Activated B cell treated with CpG ODN at 0.5 μM for 24 hours (primary cell): ENCODE results near the gene ENTREP1. TPM values are rescaled to one million over a fixed set of nuclear protein-coding genes. Genes with fewer than 3 reads are reported as not detected.

ENCODE experiments used
- ATAC-seq: fragments of 200-7000 bp; cut with Tn5 transposase; one replicate; pipeline ENCODE4 v1.10.0; 2021; ENCODE audit warnings: low read depth, mild to moderate bottlenecking, moderate library complexity
- CTCF ChIA-PET: fragments of 350-600 bp; sonication (Branson Sonifier 250); formaldehyde crosslinking; loops from one replicate; lab custom pipeline; 2021; ENCODE audit warnings: antibody characterized with exemption; lab: Charles Lee
- POLR2A ChIA-PET: fragments of 350-600 bp; sonication (Branson Sonifier 250); formaldehyde crosslinking; loops from one replicate; lab custom pipeline; 2021; ENCODE audit warnings: antibody characterized with exemption; lab: Charles Lee
- DNase-seq: peaks from one replicate; pipeline ENCODE4 v3.0.0; 2022
- H3K27ac Mint-ChIP-seq: one replicate; pipeline ENCODE4 v1.8.0; 2020; ENCODE audit warnings: mixed read lengths
- H3K27me3 Mint-ChIP-seq: one replicate; pipeline ENCODE4 v1.8.0; 2021; ENCODE audit warnings: mixed read lengths
- H3K36me3 Mint-ChIP-seq: one replicate; pipeline ENCODE4 v1.8.0; 2021; ENCODE audit warnings: low read depth, mixed read lengths
- H3K4me1 Mint-ChIP-seq: one replicate; pipeline ENCODE4 v1.8.0; 2021; ENCODE audit warnings: mixed read lengths
- H3K4me3 Mint-ChIP-seq: one replicate; pipeline ENCODE4 v1.8.0; 2020; ENCODE audit warnings: mild to moderate bottlenecking, mixed read lengths
- H3K9me3 Mint-ChIP-seq: one replicate; pipeline ENCODE4 v1.8.0; 2020; ENCODE audit warnings: mixed read lengths
- intact Hi-C: fragments of 100-400 bp; cut with micrococcal nuclease; formaldehyde crosslinking; loops from one replicate; pipeline ENCODE4 v1.15.1; 2024
- total RNA-seq: library from RNA; stranded (reverse); gene quantifications from 2 replicates; pipeline ENCODE4 v1.2.3, GENCODE V29; 2022
- TF ChIP-seq, protein P1 (sequence below): fragments of 200-600 bp; IDR thresholded peaks from one replicate; pipeline ENCODE4 v1.8.0; 2022; ENCODE audit warnings: antibody characterized with exemption, mild to moderate bottlenecking

The ENTREP1 gene
- total RNA-seq, 1 donor from 2014 or later = not detected

GRCh38 chr9:69363191-69363590, 38.2 kb downstream of the ENTREP1 start:
- ATAC-seq (no peak), DNase-seq (no peak)
- Mint-ChIP-seq H3K27me3 (peaks cover 4% of the 10 kb centered on the region), H3K36me3 (no peaks in the 10 kb centered on the region), H3K27ac (no peak overlapping the region), H3K9me3 (peaks cover 1% of the 10 kb centered on the region), H3K4me1 (no peaks in the 10 kb centered on the region), H3K4me3 (no peak overlapping the region)
- POLR2A ChIA-PET = no interaction called here
- intact Hi-C loops = no loop called here
- TF ChIP-seq, protein P1, sequence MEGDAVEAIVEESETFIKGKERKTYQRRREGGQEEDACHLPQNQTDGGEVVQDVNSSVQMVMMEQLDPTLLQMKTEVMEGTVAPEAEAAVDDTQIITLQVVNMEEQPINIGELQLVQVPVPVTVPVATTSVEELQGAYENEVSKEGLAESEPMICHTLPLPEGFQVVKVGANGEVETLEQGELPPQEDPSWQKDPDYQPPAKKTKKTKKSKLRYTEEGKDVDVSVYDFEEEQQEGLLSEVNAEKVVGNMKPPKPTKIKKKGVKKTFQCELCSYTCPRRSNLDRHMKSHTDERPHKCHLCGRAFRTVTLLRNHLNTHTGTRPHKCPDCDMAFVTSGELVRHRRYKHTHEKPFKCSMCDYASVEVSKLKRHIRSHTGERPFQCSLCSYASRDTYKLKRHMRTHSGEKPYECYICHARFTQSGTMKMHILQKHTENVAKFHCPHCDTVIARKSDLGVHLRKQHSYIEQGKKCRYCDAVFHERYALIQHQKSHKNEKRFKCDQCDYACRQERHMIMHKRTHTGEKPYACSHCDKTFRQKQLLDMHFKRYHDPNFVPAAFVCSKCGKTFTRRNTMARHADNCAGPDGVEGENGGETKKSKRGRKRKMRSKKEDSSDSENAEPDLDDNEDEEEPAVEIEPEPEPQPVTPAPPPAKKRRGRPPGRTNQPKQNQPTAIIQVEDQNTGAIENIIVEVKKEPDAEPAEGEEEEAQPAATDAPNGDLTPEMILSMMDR = no peak
- CTCF ChIA-PET = no interaction called here

- DNase-seq (no peak), ATAC-seq (no peak)
- POLR2A ChIA-PET = no interaction called here
- Mint-ChIP-seq H3K4me3 (no peak overlapping the region), H3K9me3 (peaks cover 6% of the 10 kb centered on the region), H3K27me3 (peaks cover 11% of the 10 kb centered on the region), H3K27ac (no peak overlapping the region), H3K4me1 (no peaks in the 10 kb centered on the region), H3K36me3 (no peaks in the 10 kb centered on the region)
- CTCF ChIA-PET = interaction anchor here (0.6 kb wide), 1 partner anchor 140 kb away, joined by 3 read pairs; no protein-coding TSS in a partner anchor
- intact Hi-C loops = no loop called here
- TF ChIP-seq, protein P1 = no peak
Observed at GRCh38 chr9:69364510-69365150, 39.6 kb downstream of the ENTREP1 start.

GRCh38 chr9:69370430-69370829, 45.4 kb downstream of the ENTREP1 start:
- DNase-seq = no peak
- intact Hi-C loops = no loop called here
- H3K4me1 Mint-ChIP-seq = no peaks in the 10 kb centered on the region
- peaks cover 13% of the 10 kb centered on the region for H3K27me3 Mint-ChIP-seq
- H3K27ac Mint-ChIP-seq = no peak overlapping the region
- TF ChIP-seq, protein P1 = no peak
- no peak overlapping the region for H3K4me3 Mint-ChIP-seq
- H3K36me3 Mint-ChIP-seq = no peaks in the 10 kb centered on the region
- POLR2A ChIA-PET = no interaction called here
- CTCF ChIA-PET = no interaction called here
- ATAC-seq = no peak
- peaks cover 6% of the 10 kb centered on the region for H3K9me3 Mint-ChIP-seq

- ChIA-PET CTCF (no interaction called here), POLR2A (interaction anchor here (0.7 kb wide), 1 partner anchor 49 kb away, joined by 3 read pairs; no protein-coding TSS in a partner anchor)
Observed at GRCh38 chr9:69371001-69371400, 46.0 kb downstream of the ENTREP1 start.

GRCh38 chr9:69376651-69377050, 51.6 kb downstream of the ENTREP1 start:
- POLR2A ChIA-PET = no interaction called here
- intact Hi-C loops = no loop called here
- CTCF ChIA-PET = no interaction called here
- Mint-ChIP-seq H3K9me3 (no peaks in the 10 kb centered on the region), H3K27ac (no peak overlapping the region), H3K27me3 (peaks cover 5% of the 10 kb centered on the region), H3K36me3 (no peaks in the 10 kb centered on the region), H3K4me1 (no peaks in the 10 kb centered on the region), H3K4me3 (no peak overlapping the region)
- no peak for ATAC-seq
- TF ChIP-seq, protein P1 = no peak
- DNase-seq = no peak

More at GRCh38 chr9:69371001-69371400, 46.0 kb downstream of the ENTREP1 start:
- H3K4me1 Mint-ChIP-seq = no peaks in the 10 kb centered on the region
- peaks cover 6% of the 10 kb centered on the region for H3K9me3 Mint-ChIP-seq
- ATAC-seq = no peak
- H3K36me3 Mint-ChIP-seq = no peaks in the 10 kb centered on the region
- peaks cover 13% of the 10 kb centered on the region for H3K27me3 Mint-ChIP-seq
- TF ChIP-seq, protein P1 = no peak
- intact Hi-C loops = no loop called here
- H3K4me3 Mint-ChIP-seq = no peak overlapping the region
- no peak for DNase-seq
- no peak overlapping the region for H3K27ac Mint-ChIP-seq
